Psoas muscle (tissue), 8 donors: ENCODE results near the gene PCGF6. TPM values are rescaled to one million over a fixed set of nuclear protein-coding genes. Genes with fewer than 3 reads are reported as not detected.

Source experiments
- ATAC-seq, 4 donors: fragments of 200-7000 bp; cut with Tn5 transposase; one replicate each; pipeline ENCODE4 v1.9.1; 2020; ENCODE audit warnings: moderate library complexity in 3 of 4, mild to moderate bottlenecking in 2 of 4
- DNase-seq, 2 donors: peaks; one replicate each; pipeline ENCODE4 v3.0.0-alpha.2; 2020
- H3K27ac ChIP-seq: fragments of 200-600 bp; one replicate; pipeline ENCODE4 v1.8.0; 2022
- H3K27me3 ChIP-seq, 3 donors: fragments of 200-600 bp in 1 of 3; one replicate each; pipeline versions ENCODE4 v1.6.1 to v1.8.0; 2013 to 2022; ENCODE audit warnings: low read length in 2 of 3, mild to moderate bottlenecking in 2 of 3, moderate library complexity in 1 of 3; ENCODE audit not compliant: insufficient read depth in 3 of 3
- H3K36me3 ChIP-seq, 2 donors: fragments of 200-600 bp in 1 of 2; one replicate each; pipeline versions ENCODE4 v1.6.1 to v1.8.0; 2013 to 2022; ENCODE audit warnings: low read depth in 1 of 2, mild to moderate bottlenecking in 1 of 2, moderate library complexity in 1 of 2; ENCODE audit not compliant: insufficient read depth in 1 of 2
- H3K4me1 ChIP-seq: fragments of 200-600 bp; one replicate; pipeline ENCODE4 v1.8.0; 2022
- H3K4me3 ChIP-seq: fragments of 200-600 bp; one replicate; pipeline ENCODE4 v1.8.0; 2022; ENCODE audit warnings: mild to moderate bottlenecking
- H3K9me3 ChIP-seq: fragments of 200-600 bp; one replicate; pipeline ENCODE4 v1.8.0; 2022
- WGBS, 3 donors: extraction: QIAGEN DNeasy Blood & Tissue Kit; methylation state at CpG; one replicate each; pipeline versions ENCODE4 v1.1.6 to v1.1.7; 2013; 5-methylcytosine and 5-hydroxymethylcytosine counted together
- intact Hi-C, 2 donors: fragments of 100-400 bp; cut with DNase I; formaldehyde crosslinking; loops; one replicate each; pipeline versions ENCODE4 v1.11.0 to v1.14.2; 2022
- polyA plus RNA-seq, 3 donors: library from polyadenylated mRNA; stranded (reverse); fragments of 200-250 nt; gene quantifications; one replicate each; pipeline ENCODE4 v1.2.3, GENCODE V29; 2013
- total RNA-seq, 4 donors: library from RNA; stranded (reverse); fragmentation: NEBNext Ultra II Directional in 2 of 4; extraction: Animal tissue kit (Norgen Biotek cat#: 25700) in 2 of 4; gene quantifications; one replicate each; pipeline versions ENCODE4 v1.2.1 to v1.2.4, GENCODE V29; 2021 to 2023
- TF ChIP-seq, protein P1 (sequence below): fragments of 200-600 bp; IDR thresholded peaks from one replicate; pipeline ENCODE4 v1.8.0; 2022; ENCODE audit warnings: antibody characterized with exemption
- donor health status: healthy with polysubstance abuse.
- donor health status: DM: no; HTN: no; CAD: no; lungs with moderate emphysema.
- donor health status: Bipolar disorder and iron deficiency.
- donor health status: healthy.
- donor health status: DM: yes; HTN: yes; CAD: no.
- donor health status: DM: no; HTN: no; CAD: no.
- donor health status: DM: no; HTN: no; CAD: no.
- donor health status: DM: yes; HTN: yes; CAD: no.

PCGF6 gene
- total and polyA plus RNA-seq, 7 donors, result 4.2 to 21.2 (median 8.9) TPM

DNA sequence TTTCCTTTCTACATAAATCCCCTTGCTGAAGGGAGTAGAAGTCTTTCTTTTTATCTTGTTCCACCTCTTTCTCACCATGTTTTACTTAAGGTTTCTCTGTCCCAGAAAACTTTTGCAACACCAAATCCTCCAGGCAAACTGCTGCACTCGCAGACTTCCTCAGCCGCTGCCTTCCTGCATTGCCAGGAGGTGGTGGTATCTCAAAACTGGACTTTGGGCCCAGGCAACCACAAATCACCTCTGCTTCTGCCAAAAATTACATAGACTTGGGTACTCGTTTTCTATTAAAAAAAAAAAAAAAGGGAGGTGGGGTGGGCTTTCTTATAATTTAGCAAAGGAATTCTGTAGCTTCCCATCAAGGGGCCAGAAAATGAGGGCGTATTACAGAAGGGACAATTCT is 59.4 kb downstream of the PCGF6 start:
- TF ChIP-seq, protein P1, sequence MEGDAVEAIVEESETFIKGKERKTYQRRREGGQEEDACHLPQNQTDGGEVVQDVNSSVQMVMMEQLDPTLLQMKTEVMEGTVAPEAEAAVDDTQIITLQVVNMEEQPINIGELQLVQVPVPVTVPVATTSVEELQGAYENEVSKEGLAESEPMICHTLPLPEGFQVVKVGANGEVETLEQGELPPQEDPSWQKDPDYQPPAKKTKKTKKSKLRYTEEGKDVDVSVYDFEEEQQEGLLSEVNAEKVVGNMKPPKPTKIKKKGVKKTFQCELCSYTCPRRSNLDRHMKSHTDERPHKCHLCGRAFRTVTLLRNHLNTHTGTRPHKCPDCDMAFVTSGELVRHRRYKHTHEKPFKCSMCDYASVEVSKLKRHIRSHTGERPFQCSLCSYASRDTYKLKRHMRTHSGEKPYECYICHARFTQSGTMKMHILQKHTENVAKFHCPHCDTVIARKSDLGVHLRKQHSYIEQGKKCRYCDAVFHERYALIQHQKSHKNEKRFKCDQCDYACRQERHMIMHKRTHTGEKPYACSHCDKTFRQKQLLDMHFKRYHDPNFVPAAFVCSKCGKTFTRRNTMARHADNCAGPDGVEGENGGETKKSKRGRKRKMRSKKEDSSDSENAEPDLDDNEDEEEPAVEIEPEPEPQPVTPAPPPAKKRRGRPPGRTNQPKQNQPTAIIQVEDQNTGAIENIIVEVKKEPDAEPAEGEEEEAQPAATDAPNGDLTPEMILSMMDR, result no peak
- Histone ChIP-seq H3K36me3 (no peaks in the 10 kb centered on the region), H3K4me1 (no peaks in the 10 kb centered on the region), H3K27ac (no peak overlapping the region), H3K9me3 (no peaks in the 10 kb centered on the region), H3K27me3 (peaks cover 2 to 20% (median 7%) of the 10 kb centered on the region in 3 donors), H3K4me3 (no peak overlapping the region)
- WGBS, 3 donors, result 78 to 81% (median 79%) methylated on average over 4 of the region's 4 CpGs
- DNase-seq (no peak), ATAC-seq (no peak)
- intact Hi-C loops, result no loop called here

DNA sequence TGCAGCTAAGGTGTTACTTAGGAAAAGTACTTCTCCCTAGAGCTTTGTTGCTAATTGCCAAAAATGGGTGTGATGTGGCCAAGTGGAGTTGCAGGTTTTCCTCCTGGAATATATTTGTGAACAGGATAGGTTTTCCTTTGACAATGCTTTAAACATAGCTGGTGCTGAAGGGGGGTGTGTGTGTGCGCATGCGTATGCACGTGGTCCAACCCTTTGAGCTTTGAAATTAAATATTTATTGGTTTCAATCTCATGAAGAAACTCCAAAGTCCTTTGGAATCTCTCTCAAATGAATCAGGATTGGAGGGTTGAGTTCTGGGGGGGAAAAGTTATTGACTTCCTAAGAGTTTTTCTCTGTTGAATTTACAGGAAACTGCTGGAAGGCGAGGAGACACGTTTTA is 62.9 kb downstream of the PCGF6 start:
- no peaks in the 10 kb centered on the region for H3K36me3 ChIP-seq
- intact Hi-C loops, result no loop called here
- DNase-seq, result no peak
- TF ChIP-seq, protein P1, result no peak
- H3K27ac ChIP-seq, result no peak overlapping the region
- peaks cover 2 to 23% (median 9%) of the 10 kb centered on the region in 3 donors for H3K27me3 ChIP-seq
- 71 to 76% (median 72%) methylated on average over 5 of the region's 5 CpGs for WGBS, 3 donors
- no peaks in the 10 kb centered on the region for H3K9me3 ChIP-seq
- no peak overlapping the region for H3K4me3 ChIP-seq
- no peak for ATAC-seq
- H3K4me1 ChIP-seq, result no peaks in the 10 kb centered on the region

DNA sequence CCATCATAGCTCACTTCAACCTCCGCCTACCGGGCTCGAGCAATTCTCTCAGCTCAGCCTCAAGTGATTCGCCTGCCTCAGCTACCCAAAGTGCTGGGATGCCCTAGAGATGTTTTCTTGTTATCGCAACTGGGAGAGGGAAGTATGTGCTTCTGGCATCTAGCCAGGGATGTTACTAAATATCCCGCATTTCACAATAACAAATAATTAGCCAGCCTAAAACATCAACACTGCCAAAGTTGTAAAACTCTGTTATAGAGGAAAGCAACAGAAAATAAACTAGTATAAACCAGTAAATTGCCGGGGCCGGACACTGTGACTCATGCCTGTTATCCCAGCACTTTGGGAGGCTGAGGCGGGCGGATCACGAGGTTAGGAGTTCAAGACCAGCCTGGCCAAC is 66.8 kb downstream of the PCGF6 start:
- DNase-seq (no peak), ATAC-seq (no peak)
- peaks cover 4 to 35% (median 9%) of the 10 kb centered on the region in 3 donors for H3K27me3 ChIP-seq
- H3K4me3 ChIP-seq, result no peak overlapping the region
- no peak overlapping the region for H3K27ac ChIP-seq
- no peaks in the 10 kb centered on the region for H3K36me3 ChIP-seq
- H3K9me3 ChIP-seq, result no peaks in the 10 kb centered on the region
- WGBS, 3 donors, result 75 to 84% (median 84%) methylated on average over 11 of the region's 11 CpGs
- TF ChIP-seq, protein P1, result no peak
- no peaks in the 10 kb centered on the region for H3K4me1 ChIP-seq
- intact Hi-C loops, result no loop called here

DNA sequence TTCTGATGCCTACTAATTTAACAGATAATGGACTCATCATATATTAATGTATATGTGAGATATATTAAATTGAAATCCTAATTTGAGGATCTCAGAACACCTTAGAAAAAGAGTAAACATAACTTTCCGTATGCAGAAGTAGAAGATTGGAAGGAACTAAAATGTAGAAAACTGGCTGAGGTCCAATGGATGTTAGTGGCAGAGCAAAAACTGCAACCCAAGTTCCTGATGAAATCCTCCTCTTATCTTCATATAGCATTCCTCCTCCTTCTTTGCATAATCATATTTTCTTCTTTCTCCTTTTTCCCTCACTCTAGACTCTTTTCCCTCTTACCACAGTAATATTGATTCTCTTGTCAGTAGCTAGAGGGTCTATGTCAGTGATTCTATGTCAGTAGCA is 68.0 kb downstream of the PCGF6 start:
- intact Hi-C loops, result no loop called here
- WGBS, 3 donors, result 47 to 85% (median 66%) methylated on average over 1 of the region's 1 CpG

More for the DNA sequence above, 68.0 kb downstream of the PCGF6 start:
- peaks cover 7 to 44% (median 11%) of the 10 kb centered on the region in 3 donors for H3K27me3 ChIP-seq
- ATAC-seq (no peak), DNase-seq (no peak)
- H3K9me3 ChIP-seq, result no peaks in the 10 kb centered on the region
- H3K36me3 ChIP-seq, result no peaks in the 10 kb centered on the region
- TF ChIP-seq, protein P1, result no peak
- H3K27ac ChIP-seq, result no peak overlapping the region
- H3K4me3 ChIP-seq, result no peak overlapping the region
- H3K4me1 ChIP-seq, result no peaks in the 10 kb centered on the region
